GM12878 (cell line): ENCODE results near the gene PRDM12. TPM values are rescaled to one million over a fixed set of nuclear protein-coding genes. Genes with fewer than 3 reads are reported as not detected.

Experiments
- CHD2 ChIP-seq: IDR thresholded peaks from 2 replicates; pipeline ENCODE4 v1.6.1; 2011; ENCODE audit warnings: low read depth, low read length, improper control_type of control experiment, borderline replicate concordance
- KDM1A ChIP-seq: fragments of 200-600 bp; sonication (generic); IDR thresholded peaks from 2 replicates; pipeline ENCODE4 v1.6.1; 2016; ENCODE audit warnings: borderline replicate concordance
- MTA3 ChIP-seq: IDR thresholded peaks from 2 replicates; pipeline ENCODE4 v1.6.1; 2012; ENCODE audit warnings: low read length, inconsistent platforms, borderline replicate concordance
- MXI1 ChIP-seq: fragments of 150-350 bp; IDR thresholded peaks from 2 replicates; pipeline ENCODE4 v1.6.1; 2011; ENCODE audit warnings: low read depth, mild to moderate bottlenecking, inconsistent platforms, low read length, improper control_type of control experiment
- NBN ChIP-seq: fragments of 450-650 bp; IDR thresholded peaks from 2 replicates; pipeline ENCODE4 v1.6.1; 2016
- NFYB ChIP-seq: IDR thresholded peaks from 2 replicates; pipeline ENCODE4 v1.6.1; 2011; ENCODE audit warnings: low read depth, mild to moderate bottlenecking, low read length, improper control_type of control experiment, moderate library complexity; ENCODE audit not compliant: insufficient read depth
- SP1 ChIP-seq: IDR thresholded peaks from one replicate; pipeline ENCODE4 v1.6.1; 2011; ENCODE audit warnings: low read depth, low read length
- TCF7 ChIP-seq: IDR thresholded peaks from 2 replicates; pipeline ENCODE4 v1.6.1; 2014; ENCODE audit warnings: antibody characterized with exemption, borderline replicate concordance
- ZNF274 ChIP-seq: IDR thresholded peaks from one replicate; pipeline ENCODE4 v1.8.0; 2011; ENCODE audit not compliant: insufficient read length, insufficient read depth
- ZSCAN29 ChIP-seq: fragments of 450-650 bp; IDR thresholded peaks from 2 replicates; pipeline ENCODE4 v1.6.1; 2017; ENCODE audit warnings: mild to moderate bottlenecking, moderate library complexity
- polyA plus RNA-seq, 11 experiments: library from polyadenylated mRNA; depleted of rRNA in 4 of 11; unstranded in 6 of 11; stranded (reverse) in 5 of 11; fragments of >200 nt; fragmentation: Nextera tagmentation in 4 of 11; fragmentation: Illumina TruSeq in 1 of 11; extraction: Ambion mirVana in 4 of 11; extraction: Trizol in 1 of 11; gene quantifications; 1 replicate in 1 of 11; 2 replicates in 10 of 11; pipeline versions ENCODE4 v1.2.1 to v1.2.3, GENCODE V29; 2011 to 2016; ENCODE audit warnings: inconsistent platforms in 2 of 11, missing spikeins in 2 of 11, low read depth in 1 of 11
- total RNA-seq, 4 experiments: library from RNA; depleted of rRNA in 3 of 4; stranded (reverse); fragments of >200 nt in 3 of 4; fragmentation: Illumina TruSeq in 1 of 4; extraction: Trizol in 1 of 4; gene quantifications; 2 replicates each; pipeline versions ENCODE4 v1.2.1 to v1.2.3, GENCODE V29; 2013 to 2021
- TF ChIP-seq, protein P1 (sequence below): fragments of 450-650 bp; IDR thresholded peaks from 2 replicates; pipeline ENCODE4 v1.6.1; 2017; ENCODE audit warnings: mild to moderate bottlenecking, moderate library complexity
- TF ChIP-seq, protein P2 (sequence below): fragments of 450-650 bp; IDR thresholded peaks from 2 replicates; pipeline ENCODE4 v1.6.1; 2017; ENCODE audit warnings: low read depth, mild to moderate bottlenecking, moderate library complexity
- TF ChIP-seq, protein P3 (sequence below): fragments of 450-650 bp; formaldehyde crosslinking; IDR thresholded peaks from 2 replicates; pipeline ENCODE4 v1.5.0; 2022; ENCODE audit warnings: mild to moderate bottlenecking, missing genetic modification characterization
- TF ChIP-seq, protein P4 (sequence below): IDR thresholded peaks from 2 replicates; pipeline ENCODE4 v1.6.1; 2012; ENCODE audit warnings: low read length, inconsistent platforms
- TF ChIP-seq, protein P5 (sequence below): fragments of 150-350 bp; IDR thresholded peaks from 2 replicates; pipeline ENCODE4 v1.6.1; 2016; ENCODE audit warnings: low read depth, low read length

PRDM12 gene
- total and polyA plus RNA-seq, 10 of the 15 experiments (the other 5 are each of a cell fraction or from before 2014, with no cell fraction given), result not detected

DNA sequence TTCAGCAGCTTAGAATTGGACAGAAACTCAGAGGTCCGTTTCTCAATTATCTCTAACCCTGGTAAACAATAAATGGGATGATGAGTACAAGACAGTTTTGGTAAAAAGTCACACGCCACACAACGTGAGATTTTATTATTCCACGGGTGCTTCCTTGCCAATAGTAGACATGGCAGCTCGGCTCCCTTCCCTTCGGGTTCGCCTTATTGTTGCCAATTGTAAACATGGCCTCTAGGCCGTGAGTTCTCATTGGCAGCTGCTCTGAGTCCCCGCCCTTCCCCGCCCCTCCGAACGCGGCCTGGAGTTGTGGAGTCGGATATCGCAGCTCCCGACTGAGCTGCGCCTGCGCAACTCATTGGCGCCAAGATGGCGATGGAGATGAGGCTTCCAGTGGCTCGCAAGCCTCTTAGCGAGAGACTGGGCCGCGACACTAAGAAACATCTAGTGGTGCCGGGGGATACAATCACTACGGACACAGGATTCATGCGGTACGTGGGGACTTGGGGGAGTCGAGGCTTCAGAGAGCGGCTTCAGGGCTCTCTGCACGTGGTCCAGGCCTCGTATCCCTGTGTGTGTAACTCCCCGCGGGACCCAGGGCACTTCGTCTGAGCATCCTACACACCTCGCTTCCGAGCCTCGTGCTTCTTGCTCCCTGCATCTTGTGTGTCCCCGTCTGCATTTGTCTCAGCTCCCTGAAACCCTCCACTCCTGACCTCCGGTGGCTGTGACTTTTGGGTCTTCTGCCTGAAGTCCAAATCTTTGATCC, 29.2 kb downstream of the PRDM12 start, which contains the start of gene EXOSC2 (continued):
- TF ChIP-seq, protein P1, sequence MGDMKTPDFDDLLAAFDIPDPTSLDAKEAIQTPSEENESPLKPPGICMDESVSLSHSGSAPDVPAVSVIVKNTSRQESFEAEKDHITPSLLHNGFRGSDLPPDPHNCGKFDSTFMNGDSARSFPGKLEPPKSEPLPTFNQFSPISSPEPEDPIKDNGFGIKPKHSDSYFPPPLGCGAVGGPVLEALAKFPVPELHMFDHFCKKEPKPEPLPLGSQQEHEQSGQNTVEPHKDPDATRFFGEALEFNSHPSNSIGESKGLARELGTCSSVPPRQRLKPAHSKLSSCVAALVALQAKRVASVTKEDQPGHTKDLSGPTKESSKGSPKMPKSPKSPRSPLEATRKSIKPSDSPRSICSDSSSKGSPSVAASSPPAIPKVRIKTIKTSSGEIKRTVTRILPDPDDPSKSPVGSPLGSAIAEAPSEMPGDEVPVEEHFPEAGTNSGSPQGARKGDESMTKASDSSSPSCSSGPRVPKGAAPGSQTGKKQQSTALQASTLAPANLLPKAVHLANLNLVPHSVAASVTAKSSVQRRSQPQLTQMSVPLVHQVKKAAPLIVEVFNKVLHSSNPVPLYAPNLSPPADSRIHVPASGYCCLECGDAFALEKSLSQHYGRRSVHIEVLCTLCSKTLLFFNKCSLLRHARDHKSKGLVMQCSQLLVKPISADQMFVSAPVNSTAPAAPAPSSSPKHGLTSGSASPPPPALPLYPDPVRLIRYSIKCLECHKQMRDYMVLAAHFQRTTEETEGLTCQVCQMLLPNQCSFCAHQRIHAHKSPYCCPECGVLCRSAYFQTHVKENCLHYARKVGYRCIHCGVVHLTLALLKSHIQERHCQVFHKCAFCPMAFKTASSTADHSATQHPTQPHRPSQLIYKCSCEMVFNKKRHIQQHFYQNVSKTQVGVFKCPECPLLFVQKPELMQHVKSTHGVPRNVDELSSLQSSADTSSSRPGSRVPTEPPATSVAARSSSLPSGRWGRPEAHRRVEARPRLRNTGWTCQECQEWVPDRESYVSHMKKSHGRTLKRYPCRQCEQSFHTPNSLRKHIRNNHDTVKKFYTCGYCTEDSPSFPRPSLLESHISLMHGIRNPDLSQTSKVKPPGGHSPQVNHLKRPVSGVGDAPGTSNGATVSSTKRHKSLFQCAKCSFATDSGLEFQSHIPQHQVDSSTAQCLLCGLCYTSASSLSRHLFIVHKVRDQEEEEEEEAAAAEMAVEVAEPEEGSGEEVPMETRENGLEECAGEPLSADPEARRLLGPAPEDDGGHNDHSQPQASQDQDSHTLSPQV, result no peak
- TF ChIP-seq SP1 (peak; percentile 52), NFYB (peak; percentile 88), CHD2 (peak; percentile 78; the same call in 1 of the 2 replicates), MXI1 (peak; percentile 93), MTA3 (no peak), ZNF274 (no peak), TCF7 (no peak), NBN (peak; percentile 62; the same call in 1 of the 2 replicates), ZSCAN29 (no peak), KDM1A (no peak)
- TF ChIP-seq, protein P2, sequence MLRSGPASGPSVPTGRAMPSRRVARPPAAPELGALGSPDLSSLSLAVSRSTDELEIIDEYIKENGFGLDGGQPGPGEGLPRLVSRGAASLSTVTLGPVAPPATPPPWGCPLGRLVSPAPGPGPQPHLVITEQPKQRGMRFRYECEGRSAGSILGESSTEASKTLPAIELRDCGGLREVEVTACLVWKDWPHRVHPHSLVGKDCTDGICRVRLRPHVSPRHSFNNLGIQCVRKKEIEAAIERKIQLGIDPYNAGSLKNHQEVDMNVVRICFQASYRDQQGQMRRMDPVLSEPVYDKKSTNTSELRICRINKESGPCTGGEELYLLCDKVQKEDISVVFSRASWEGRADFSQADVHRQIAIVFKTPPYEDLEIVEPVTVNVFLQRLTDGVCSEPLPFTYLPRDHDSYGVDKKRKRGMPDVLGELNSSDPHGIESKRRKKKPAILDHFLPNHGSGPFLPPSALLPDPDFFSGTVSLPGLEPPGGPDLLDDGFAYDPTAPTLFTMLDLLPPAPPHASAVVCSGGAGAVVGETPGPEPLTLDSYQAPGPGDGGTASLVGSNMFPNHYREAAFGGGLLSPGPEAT, result peak; percentile 81
- TF ChIP-seq, protein P3, sequence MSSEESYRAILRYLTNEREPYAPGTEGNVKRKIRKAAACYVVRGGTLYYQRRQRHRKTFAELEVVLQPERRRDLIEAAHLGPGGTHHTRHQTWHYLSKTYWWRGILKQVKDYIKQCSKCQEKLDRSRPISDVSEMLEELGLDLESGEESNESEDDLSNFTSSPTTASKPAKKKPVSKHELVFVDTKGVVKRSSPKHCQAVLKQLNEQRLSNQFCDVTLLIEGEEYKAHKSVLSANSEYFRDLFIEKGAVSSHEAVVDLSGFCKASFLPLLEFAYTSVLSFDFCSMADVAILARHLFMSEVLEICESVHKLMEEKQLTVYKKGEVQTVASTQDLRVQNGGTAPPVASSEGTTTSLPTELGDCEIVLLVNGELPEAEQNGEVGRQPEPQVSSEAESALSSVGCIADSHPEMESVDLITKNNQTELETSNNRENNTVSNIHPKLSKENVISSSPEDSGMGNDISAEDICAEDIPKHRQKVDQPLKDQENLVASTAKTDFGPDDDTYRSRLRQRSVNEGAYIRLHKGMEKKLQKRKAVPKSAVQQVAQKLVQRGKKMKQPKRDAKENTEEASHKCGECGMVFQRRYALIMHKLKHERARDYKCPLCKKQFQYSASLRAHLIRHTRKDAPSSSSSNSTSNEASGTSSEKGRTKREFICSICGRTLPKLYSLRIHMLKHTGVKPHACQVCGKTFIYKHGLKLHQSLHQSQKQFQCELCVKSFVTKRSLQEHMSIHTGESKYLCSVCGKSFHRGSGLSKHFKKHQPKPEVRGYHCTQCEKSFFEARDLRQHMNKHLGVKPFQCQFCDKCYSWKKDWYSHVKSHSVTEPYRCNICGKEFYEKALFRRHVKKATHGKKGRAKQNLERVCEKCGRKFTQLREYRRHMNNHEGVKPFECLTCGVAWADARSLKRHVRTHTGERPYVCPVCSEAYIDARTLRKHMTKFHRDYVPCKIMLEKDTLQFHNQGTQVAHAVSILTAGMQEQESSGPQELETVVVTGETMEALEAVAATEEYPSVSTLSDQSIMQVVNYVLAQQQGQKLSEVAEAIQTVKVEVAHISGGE, result no peak
- TF ChIP-seq, protein P4, sequence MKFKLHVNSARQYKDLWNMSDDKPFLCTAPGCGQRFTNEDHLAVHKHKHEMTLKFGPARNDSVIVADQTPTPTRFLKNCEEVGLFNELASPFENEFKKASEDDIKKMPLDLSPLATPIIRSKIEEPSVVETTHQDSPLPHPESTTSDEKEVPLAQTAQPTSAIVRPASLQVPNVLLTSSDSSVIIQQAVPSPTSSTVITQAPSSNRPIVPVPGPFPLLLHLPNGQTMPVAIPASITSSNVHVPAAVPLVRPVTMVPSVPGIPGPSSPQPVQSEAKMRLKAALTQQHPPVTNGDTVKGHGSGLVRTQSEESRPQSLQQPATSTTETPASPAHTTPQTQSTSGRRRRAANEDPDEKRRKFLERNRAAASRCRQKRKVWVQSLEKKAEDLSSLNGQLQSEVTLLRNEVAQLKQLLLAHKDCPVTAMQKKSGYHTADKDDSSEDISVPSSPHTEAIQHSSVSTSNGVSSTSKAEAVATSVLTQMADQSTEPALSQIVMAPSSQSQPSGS, result no peak
- TF ChIP-seq, protein P5, sequence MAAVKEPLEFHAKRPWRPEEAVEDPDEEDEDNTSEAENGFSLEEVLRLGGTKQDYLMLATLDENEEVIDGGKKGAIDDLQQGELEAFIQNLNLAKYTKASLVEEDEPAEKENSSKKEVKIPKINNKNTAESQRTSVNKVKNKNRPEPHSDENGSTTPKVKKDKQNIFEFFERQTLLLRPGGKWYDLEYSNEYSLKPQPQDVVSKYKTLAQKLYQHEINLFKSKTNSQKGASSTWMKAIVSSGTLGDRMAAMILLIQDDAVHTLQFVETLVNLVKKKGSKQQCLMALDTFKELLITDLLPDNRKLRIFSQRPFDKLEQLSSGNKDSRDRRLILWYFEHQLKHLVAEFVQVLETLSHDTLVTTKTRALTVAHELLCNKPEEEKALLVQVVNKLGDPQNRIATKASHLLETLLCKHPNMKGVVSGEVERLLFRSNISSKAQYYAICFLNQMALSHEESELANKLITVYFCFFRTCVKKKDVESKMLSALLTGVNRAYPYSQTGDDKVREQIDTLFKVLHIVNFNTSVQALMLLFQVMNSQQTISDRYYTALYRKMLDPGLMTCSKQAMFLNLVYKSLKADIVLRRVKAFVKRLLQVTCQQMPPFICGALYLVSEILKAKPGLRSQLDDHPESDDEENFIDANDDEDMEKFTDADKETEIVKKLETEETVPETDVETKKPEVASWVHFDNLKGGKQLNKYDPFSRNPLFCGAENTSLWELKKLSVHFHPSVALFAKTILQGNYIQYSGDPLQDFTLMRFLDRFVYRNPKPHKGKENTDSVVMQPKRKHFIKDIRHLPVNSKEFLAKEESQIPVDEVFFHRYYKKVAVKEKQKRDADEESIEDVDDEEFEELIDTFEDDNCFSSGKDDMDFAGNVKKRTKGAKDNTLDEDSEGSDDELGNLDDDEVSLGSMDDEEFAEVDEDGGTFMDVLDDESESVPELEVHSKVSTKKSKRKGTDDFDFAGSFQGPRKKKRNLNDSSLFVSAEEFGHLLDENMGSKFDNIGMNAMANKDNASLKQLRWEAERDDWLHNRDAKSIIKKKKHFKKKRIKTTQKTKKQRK, result no peak
